IMR-90 (cell line): ENCODE data around the gene STAT5A. TPM values are rescaled to one million over a fixed set of nuclear protein-coding genes. Genes with fewer than 3 reads are reported as not detected.
A peak's percentile ranks its signal among the peaks of the same experiment; 100 is the strongest.

Experiments used
- ATAC-seq: fragments of 200-7000 bp; cut with Tn5 transposase; 2 replicates; pipeline ENCODE4 v1.9.1; 2020; ENCODE audit warnings: low read depth, mild to moderate bottlenecking, moderate library complexity
- BruUV-seq: library from RNA; stranded (reverse); fragments of 400-500 nt; replicated peaks from 2 replicates; lab custom pipeline; 2021; lab: Mats Ljungman, UMichigan
- CTCF ChIA-PET: fragments of 300-600 bp; formaldehyde crosslinking; extraction: SDS; loops from one replicate; lab custom pipeline; 2021; ENCODE audit warnings: antibody characterized with exemption; lab: Yijun Ruan, JAX
- POLR2A ChIA-PET: fragments of 300-600 bp; sonication (Branson Sonifier 250); formaldehyde crosslinking; loops from one replicate; lab custom pipeline; 2022; ENCODE audit warnings: antibody characterized with exemption; ENCODE audit not compliant: unreplicated experiment; lab: Charles Lee
- DNase-seq: peaks from one replicate; pipeline ENCODE4 v3.0.0; 2013
- H2AFZ ChIP-seq: replicated peaks from 2 replicates; pipeline ENCODE3; 2013; ENCODE audit warnings: low read length, mild to moderate bottlenecking; ENCODE audit not compliant: poor library complexity
- H2AK5ac ChIP-seq: 2 replicates; pipeline ENCODE4 v1.6.1; 2013; ENCODE audit warnings: low read depth, low read length, inconsistent platforms
- H2AK9ac ChIP-seq: replicated peaks from 2 replicates; pipeline ENCODE3; 2013; ENCODE audit warnings: mild to moderate bottlenecking, low read depth, low read length, moderate library complexity; ENCODE audit not compliant: poor library complexity
- H2BK120ac ChIP-seq: 2 replicates; pipeline ENCODE4 v1.6.1; 2013; ENCODE audit warnings: low read depth, low read length, inconsistent platforms
- H2BK15ac ChIP-seq: 3 replicates; pipeline ENCODE4 v1.6.1; 2013; ENCODE audit warnings: low read depth, low read length, inconsistent platforms
- H2BK20ac ChIP-seq: 2 replicates; pipeline ENCODE4 v1.6.1; 2013; ENCODE audit warnings: low read depth, mild to moderate bottlenecking, inconsistent platforms, low read length, moderate library complexity
- H2BK5ac ChIP-seq: 2 replicates; pipeline ENCODE4 v1.6.1; 2013; ENCODE audit warnings: mild to moderate bottlenecking, low read depth, low read length, inconsistent platforms; ENCODE audit not compliant: poor library complexity, severe bottlenecking
- H3K14ac ChIP-seq: replicated peaks from 2 replicates; pipeline ENCODE4 v1.6.1; 2013; ENCODE audit warnings: low read depth, low read length, inconsistent platforms
- H3K18ac ChIP-seq: 2 replicates; pipeline ENCODE4 v1.6.1; 2013; ENCODE audit warnings: low read depth, low read length, control low read depth
- H3K23ac ChIP-seq: 2 replicates; pipeline ENCODE4 v1.6.1; 2013; ENCODE audit warnings: low read depth, low read length, inconsistent platforms
- H3K27ac ChIP-seq: 2 replicates; pipeline ENCODE4 v1.5.1; 2013; ENCODE audit warnings: mild to moderate bottlenecking, control low read depth, low read length; ENCODE audit not compliant: insufficient read depth
- H3K27me3 ChIP-seq: 2 replicates; pipeline ENCODE4 v1.6.1; 2013; ENCODE audit warnings: low read length; ENCODE audit not compliant: control insufficient read depth, insufficient read depth
- H3K36me3 ChIP-seq: 2 replicates; pipeline ENCODE4 v1.6.1; 2013; ENCODE audit warnings: low read length, mixed read lengths; ENCODE audit not compliant: control insufficient read depth, insufficient read depth
- H3K4ac ChIP-seq: 2 replicates; pipeline ENCODE4 v1.6.1; 2013; ENCODE audit warnings: low read depth, low read length, inconsistent platforms
- H3K4me1 ChIP-seq: 2 replicates; pipeline ENCODE4 v1.6.1; 2013; ENCODE audit warnings: low read length, mixed read lengths; ENCODE audit not compliant: control insufficient read depth, insufficient read depth
- H3K4me2 ChIP-seq: 2 replicates; pipeline ENCODE4 v1.6.1; 2013; ENCODE audit warnings: low read depth, mild to moderate bottlenecking, control low read depth, low read length, moderate library complexity
- H3K4me3 ChIP-seq: 2 replicates; pipeline ENCODE4 v1.5.1; 2013; ENCODE audit warnings: low read depth, mild to moderate bottlenecking, control low read depth, low read length, moderate library complexity; ENCODE audit not compliant: insufficient read depth
- H3K56ac ChIP-seq: 2 replicates; pipeline ENCODE4 v1.6.1; 2013; ENCODE audit warnings: low read length, inconsistent platforms; ENCODE audit not compliant: insufficient read depth; ENCODE audit errors: extremely low read depth
- H3K79me1 ChIP-seq, 2 experiments: 2 replicates each; pipeline ENCODE4 v1.6.1; 2013; ENCODE audit warnings: low read length in 2 of 2, inconsistent platforms in 1 of 2, low read depth in 1 of 2
- H3K9ac ChIP-seq: 2 replicates; pipeline ENCODE4 v1.6.1; 2013; ENCODE audit warnings: low read depth, low read length, control low read depth
- H3K9me1 ChIP-seq: 2 replicates; pipeline ENCODE4 v1.6.1; 2013; ENCODE audit warnings: low read length, inconsistent platforms; ENCODE audit not compliant: insufficient read depth
- H3K9me3 ChIP-seq: 2 replicates; pipeline ENCODE4 v1.6.1; 2013; ENCODE audit warnings: low read length; ENCODE audit not compliant: control insufficient read depth, insufficient read depth
- H4K20me1 ChIP-seq: 2 replicates; pipeline ENCODE4 v1.6.1; 2013; ENCODE audit warnings: low read length, inconsistent platforms; ENCODE audit not compliant: insufficient read depth
- H4K5ac ChIP-seq: 2 replicates; pipeline ENCODE4 v1.6.1; 2013; ENCODE audit warnings: mild to moderate bottlenecking, low read depth, low read length, control low read depth
- H4K8ac ChIP-seq, 2 experiments: 2 replicates each; pipeline ENCODE4 v1.6.1; 2013; ENCODE audit warnings: low read depth in 2 of 2, low read length in 2 of 2, control low read depth in 1 of 2, inconsistent platforms in 1 of 2
- H4K91ac ChIP-seq: 2 replicates; pipeline ENCODE4 v1.6.1; 2013; ENCODE audit warnings: low read depth, low read length, inconsistent platforms; ENCODE audit not compliant: insufficient read depth
- CHD1 ChIP-seq: IDR thresholded peaks from 2 replicates; pipeline ENCODE4 v1.6.1; 2012; ENCODE audit warnings: low read depth, low read length, improper control_type of control experiment
- FOS ChIP-seq: fragments of 150-350 bp; IDR thresholded peaks from 2 replicates; pipeline ENCODE4 v1.6.1; 2016; ENCODE audit warnings: low read depth, low read length
- MAZ ChIP-seq: IDR thresholded peaks from 2 replicates; pipeline ENCODE4 v1.6.1; 2012; ENCODE audit warnings: low read depth, mild to moderate bottlenecking, low read length, improper control_type of control experiment, moderate library complexity, borderline replicate concordance
- MXI1 ChIP-seq: IDR thresholded peaks from 2 replicates; pipeline ENCODE4 v1.6.1; 2012; ENCODE audit warnings: low read depth, mild to moderate bottlenecking, low read length, moderate library complexity, borderline replicate concordance
- SMC3 ChIP-seq: fragments of 150-350 bp; IDR thresholded peaks from 2 replicates; pipeline ENCODE4 v1.6.1; 2016; ENCODE audit warnings: low read depth, mild to moderate bottlenecking, antibody characterized with exemption, low read length, moderate library complexity
- WGBS, 2 experiments: methylation state at CpG; one replicate each; pipeline versions ENCODE4 v1.1.5 to v1.1.7; 2013; ENCODE audit warnings: missing lambda C conversion rate in 2 of 2; ENCODE audit not compliant: insufficient read length in 1 of 2; ENCODE audit errors: extremely low coverage in 2 of 2; 5-methylcytosine and 5-hydroxymethylcytosine counted together
- dilution Hi-C: fragments of 300-500 bp; cut with HindIII; formaldehyde crosslinking; loops from one replicate; pipeline ENCODE4 v1.14.3; 2018; ENCODE audit warnings: low sequenced_read_pairs; ENCODE audit not compliant: unreplicated experiment
- in situ Hi-C: fragments of 300-500 bp; cut with MboI; formaldehyde crosslinking; loops from 3 replicates; pipeline ENCODE4 v1.14.3; 2019; ENCODE audit warnings: low sequenced_read_pairs, inconsistent platforms, mixed read lengths
- intact Hi-C: fragments of 100-400 bp; cut with micrococcal nuclease; formaldehyde crosslinking; loops from 2 replicates; pipeline ENCODE4 v1.10.0; 2022
- polyA plus RNA-seq, 3 experiments: library from polyadenylated mRNA; depleted of rRNA; stranded (reverse); fragments of >200 nt; gene quantifications; 2 replicates each; pipeline ENCODE4 v1.2.3, GENCODE V29; 2012; ENCODE audit warnings: low replicate concordance in 1 of 3
- total RNA-seq: library from RNA; depleted of rRNA; stranded (reverse); fragments of >200 nt; gene quantifications from 2 replicates; pipeline ENCODE4 v1.2.3, GENCODE V29; 2012

STAT5A gene
- total and polyA plus RNA-seq, 2 of the 4 experiments (the other 2 are of a cell fraction), result 1.3 to 1.4 TPM

DNA sequence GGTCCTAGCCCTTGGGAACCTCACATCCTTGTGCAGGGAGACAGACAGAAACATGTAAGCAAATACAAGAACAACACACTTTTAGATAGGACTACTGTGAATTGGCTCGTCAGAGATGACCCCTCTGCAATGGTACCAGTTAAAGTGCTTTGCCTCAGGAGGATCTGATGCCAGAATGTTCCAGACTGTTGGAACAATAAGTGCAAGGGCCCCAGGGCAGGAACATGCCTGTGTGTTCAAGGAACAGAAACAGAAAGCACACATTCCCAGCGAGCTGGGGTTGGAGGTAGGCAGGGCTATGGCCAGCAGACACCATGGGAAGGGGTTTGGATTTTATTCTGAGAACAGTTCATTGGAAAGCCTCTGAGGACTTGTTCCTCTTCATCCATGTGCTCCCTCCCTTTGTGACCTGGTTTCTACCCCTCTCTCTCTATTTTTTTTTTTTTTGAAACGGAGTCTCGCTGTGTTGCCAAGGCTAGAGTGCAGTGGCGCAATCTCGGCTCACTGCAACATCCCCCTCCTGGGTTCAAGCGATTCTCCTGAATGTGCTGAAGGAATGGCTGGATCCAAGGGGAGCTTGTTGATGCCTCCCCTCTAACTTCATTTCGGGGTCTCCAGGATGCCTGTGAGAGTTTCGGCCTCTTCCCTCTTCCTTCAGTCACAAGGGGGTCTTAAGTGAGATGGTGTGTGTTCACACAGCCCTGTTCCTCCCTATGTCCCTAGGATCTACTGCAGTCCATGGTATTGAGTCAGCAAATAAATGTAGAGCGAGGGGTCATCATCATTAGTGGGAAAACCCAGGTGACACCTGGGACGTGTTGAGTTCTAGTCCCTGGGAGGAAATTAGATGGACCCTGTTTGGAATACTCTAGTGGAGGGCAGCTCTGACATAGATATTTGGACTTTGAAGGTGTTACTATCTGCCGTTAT lies 6.4 kb downstream of the STAT5A start:
- no peak overlapping the region for H4K8ac ChIP-seq
- H4K20me1 ChIP-seq, result no peaks in the 10 kb centered on the region
- peaks cover 2% of the 10 kb centered on the region; the same call in 1 of the 2 replicates for H3K36me3 ChIP-seq
- no peak overlapping the region for H3K9ac ChIP-seq
- no peak overlapping the region for H3K27ac ChIP-seq
- intact Hi-C loops (no loop called here), in situ Hi-C loops (no loop called here), dilution Hi-C loops (no loop called here)
- no TSS peak for BruUV-seq
- peak overlapping the region; percentile 13 for H2AK9ac ChIP-seq
- no peak overlapping the region for H3K4me3 ChIP-seq
- no peak overlapping the region for H3K4ac ChIP-seq
- H3K9me3 ChIP-seq, result no peaks in the 10 kb centered on the region
- ATAC-seq (no peak), DNase-seq (no peak)
- H2BK5ac ChIP-seq, result no peak overlapping the region
- no peak overlapping the region for H4K91ac ChIP-seq
- H2BK120ac ChIP-seq, result no peak overlapping the region
- H3K4me2 ChIP-seq, result no peak overlapping the region
- H3K9me1 ChIP-seq, result no peaks in the 10 kb centered on the region; the same call in 1 of the 2 replicates
- H3K79me1 ChIP-seq, result no peaks in the 10 kb centered on the region
- no peak overlapping the region for H2BK20ac ChIP-seq
- H4K5ac ChIP-seq, result no peak overlapping the region
- 85% methylated on average over 3 of the region's 12 CpGs; no CpG with 5 or more reads in 1 of the 2 experiments for WGBS, 2 experiments
- H2BK15ac ChIP-seq, result no peak overlapping the region
- ChIA-PET CTCF (interaction anchor here (0.6 kb wide), 1 partner anchor 210 kb away, joined by 6 read pairs; no protein-coding TSS in a partner anchor), POLR2A (interaction anchor here (0.6 kb wide), 1 partner anchor 79 kb away, joined by 3 read pairs; no protein-coding TSS in a partner anchor)
- no peak overlapping the region for H2AFZ ChIP-seq
- H3K14ac ChIP-seq, result no peak overlapping the region
- no peak overlapping the region for H3K23ac ChIP-seq
- H3K27me3 ChIP-seq, result no peaks in the 10 kb centered on the region
- H3K56ac ChIP-seq, result no peak overlapping the region
- no peak for TF ChIP-seq MXI1
- TF ChIP-seq SMC3, result no peak
- no peak for TF ChIP-seq FOS
- no peak for TF ChIP-seq MAZ
- no peak for TF ChIP-seq CHD1
- H3K18ac ChIP-seq, result no peak overlapping the region
- H3K4me1 ChIP-seq, result no peaks in the 10 kb centered on the region
- no peak overlapping the region for H2AK5ac ChIP-seq
